ENCODE measurements around the gene PELI3.

- TF ChIP-seq CTCF (IDR thresholded peaks at IDR 0.05; ENCODE audit: borderline replicate concordance, extremely low read depth, low read length, poor library complexity, severe bottlenecking) (no peak), EZH2 (IDR thresholded peaks at IDR 0.05; ENCODE audit: borderline replicate concordance, low read depth, low read length, severe bottlenecking) (no peak)
Observed at GRCh38 chr11:66448523-66448922, 18.2 kb upstream of the PELI3 start.

Data from DND-41 (cell line).